A549 (cell line): ENCODE data around the gene RBBP7.

Experiments used
- CTCF ChIP-seq: fragments of >200 bp; sonication (Bioruptor Twin); formaldehyde crosslinking; IDR thresholded peaks from 3 replicates; pipeline ENCODE4 v1.5.1; 2016
- ELK1 ChIP-seq: fragments of 150-350 bp; IDR thresholded peaks from 2 replicates; pipeline ENCODE4 v1.6.1; 2014; ENCODE audit warnings: low read depth, mild to moderate bottlenecking, low read length
- HDAC2 ChIP-seq: fragments of 200-600 bp; sonication (generic); IDR thresholded peaks from 2 replicates; pipeline ENCODE4 v1.6.1; 2016
- MAX ChIP-seq: IDR thresholded peaks from 2 replicates; pipeline ENCODE4 v1.6.1; 2012
- RAD21 ChIP-seq, 2 experiments: fragments of >200 bp in 1 of 2; sonication (Bioruptor Twin) in 1 of 2; formaldehyde crosslinking in 1 of 2; IDR thresholded peaks in 1 of 2; conservative IDR thresholded peaks in 1 of 2; 2 replicates in 1 of 2; 3 replicates in 1 of 2; pipeline ENCODE4 v1.6.1; 2012 to 2018; ENCODE audit warnings: inconsistent platforms in 1 of 2

GRCh38 chrX:16917120-16917519, 47.0 kb upstream of the RBBP7 start:
- no peak for TF ChIP-seq CTCF
- no peak for TF ChIP-seq RAD21 (conservative IDR thresholded peaks at IDR 0.05 in 1 of 2, IDR thresholded peaks at IDR 0.05 in 1 of 2)
- TF ChIP-seq MAX: no peak
- no peak for TF ChIP-seq ELK1
- TF ChIP-seq HDAC2: no peak
